GM23338 (cell line): ENCODE results near the gene ACBD3. TPM values are rescaled to one million over a fixed set of nuclear protein-coding genes. Genes with fewer than 3 reads are reported as not detected.

Experiments
- ATAC-seq: fragments of 200-7000 bp; cut with Tn5 transposase; 3 replicates; pipeline ENCODE4 v1.9.1; 2020
- DNase-seq: peaks from one replicate; pipeline ENCODE4 v3.0.0-alpha.2; 2015; ENCODE audit warnings: low spot score
- H2AFZ ChIP-seq: fragments of 200-600 bp; sonication (generic); 2 replicates; pipeline ENCODE4 v1.8.0; 2016; ENCODE audit warnings: antibody characterized with exemption, mild to moderate bottlenecking, moderate library complexity
- H3F3A ChIP-seq: fragments of 200-600 bp; sonication (generic); replicated peaks from 2 replicates; pipeline ENCODE4 v1.8.0; 2017; ENCODE audit warnings: antibody characterized with exemption, mixed run types, low read depth
- H3K27ac ChIP-seq: fragments of 200-600 bp; sonication (generic); 2 replicates; pipeline ENCODE4 v1.6.1; 2016; ENCODE audit warnings: low read depth
- H3K27me3 ChIP-seq: fragments of 200-600 bp; sonication (generic); 2 replicates; pipeline ENCODE4 v1.8.0; 2016; ENCODE audit warnings: mild to moderate bottlenecking, mixed run types, moderate library complexity; ENCODE audit not compliant: insufficient read depth
- H3K36me3 ChIP-seq: fragments of 200-600 bp; sonication (generic); 2 replicates; pipeline ENCODE4 v1.8.0; 2016; ENCODE audit warnings: mild to moderate bottlenecking; ENCODE audit not compliant: insufficient read depth
- H3K4me1 ChIP-seq: fragments of 200-600 bp; sonication (generic); 2 replicates; pipeline ENCODE4 v1.8.0; 2016; ENCODE audit warnings: mild to moderate bottlenecking, moderate library complexity; ENCODE audit not compliant: insufficient read depth
- H3K4me2 ChIP-seq: fragments of 200-600 bp; sonication (generic); 2 replicates; pipeline ENCODE4 v1.7.1; 2017; ENCODE audit warnings: mixed run types
- H3K4me3 ChIP-seq: fragments of 200-600 bp; sonication (generic); 2 replicates; pipeline ENCODE4 v1.6.1; 2016; ENCODE audit warnings: mixed run types
- H3K79me2 ChIP-seq: fragments of 200-600 bp; sonication (generic); replicated peaks from 2 replicates; pipeline ENCODE4 v1.8.0; 2017; ENCODE audit warnings: mild to moderate bottlenecking; ENCODE audit not compliant: insufficient read depth
- H3K9me2 ChIP-seq: fragments of 200-600 bp; sonication (generic); 2 replicates; pipeline ENCODE4 v1.8.0; 2017; ENCODE audit not compliant: insufficient read depth
- H4K20me1 ChIP-seq: fragments of 200-600 bp; sonication (generic); replicated peaks from 2 replicates; pipeline ENCODE4 v1.8.0; 2017; ENCODE audit warnings: mild to moderate bottlenecking; ENCODE audit not compliant: insufficient read depth
- H3K27ac Mint-ChIP-seq: 2 replicates; pipeline ENCODE4 v1.8.0; 2020; ENCODE audit warnings: inconsistent platforms, mild to moderate bottlenecking, moderate library complexity, mixed read lengths
- H3K27me3 Mint-ChIP-seq: 3 replicates; pipeline ENCODE4 v1.8.0; 2022; ENCODE audit warnings: low read depth, mild to moderate bottlenecking, moderate library complexity, mixed read lengths, inconsistent platforms; ENCODE audit not compliant: insufficient read depth, poor library complexity
- H3K36me3 Mint-ChIP-seq: 3 replicates; pipeline ENCODE4 v1.8.0; 2021; ENCODE audit warnings: low read depth, mild to moderate bottlenecking, inconsistent platforms, moderate library complexity, mixed read lengths
- H3K4me1 Mint-ChIP-seq: 3 replicates; pipeline ENCODE4 v1.8.0; 2020; ENCODE audit warnings: mild to moderate bottlenecking, inconsistent platforms, mixed read lengths
- H3K4me3 Mint-ChIP-seq: 3 replicates; pipeline ENCODE4 v1.8.0; 2021; ENCODE audit warnings: moderate library complexity, mild to moderate bottlenecking, inconsistent platforms, mixed read lengths
- H3K9me3 Mint-ChIP-seq: 3 replicates; pipeline ENCODE4 v1.8.0; 2020; ENCODE audit warnings: moderate library complexity, mild to moderate bottlenecking, inconsistent platforms, mixed read lengths
- ETS1 ChIP-seq: IDR thresholded peaks from 2 replicates; pipeline ENCODE4 v1.6.1; 2016; ENCODE audit warnings: antibody characterized with exemption
- EZH2 ChIP-seq: fragments of 200-600 bp; sonication (generic); IDR thresholded peaks from one replicate; pipeline ENCODE4 v1.8.0; 2017; ENCODE audit warnings: antibody characterized with exemption, mild to moderate bottlenecking, low read depth; ENCODE audit not compliant: unreplicated experiment
- EZH2phosphoT487 ChIP-seq: fragments of 200-600 bp; sonication (generic); IDR thresholded peaks from one replicate; pipeline ENCODE4 v1.8.1; 2018; ENCODE audit warnings: antibody characterized with exemption; ENCODE audit not compliant: unreplicated experiment
- JUNB ChIP-seq: IDR thresholded peaks from one replicate; pipeline ENCODE4 v1.6.1; 2016; ENCODE audit warnings: antibody characterized with exemption; ENCODE audit not compliant: unreplicated experiment
- STAT1 ChIP-seq: IDR thresholded peaks from one replicate; pipeline ENCODE4 v1.6.1; 2016; ENCODE audit warnings: antibody characterized with exemption; ENCODE audit not compliant: unreplicated experiment
- polyA plus RNA-seq: library from polyadenylated mRNA; unstranded; fragments of >200 nt; fragmentation: Nextera tagmentation; extraction: Ambion mirVana; gene quantifications from 2 replicates; pipeline ENCODE4 v1.2.1, GENCODE V29; 2016
- total RNA-seq: library from RNA; depleted of rRNA; stranded (reverse); fragments of >200 nt; shearing (Covaris generic); gene quantifications from 2 replicates; pipeline ENCODE4 v1.2.3, GENCODE V29; 2014
- TF ChIP-seq, protein P1 (sequence below): IDR thresholded peaks from one replicate; pipeline ENCODE4 v1.6.1; 2018; ENCODE audit warnings: antibody characterized with exemption; ENCODE audit not compliant: unreplicated experiment
- TF ChIP-seq, protein P2 (sequence below): fragments of 250-450 bp; sonication (Bioruptor Pico); IDR thresholded peaks from 2 replicates; pipeline ENCODE4 v1.5.0; 2020; ENCODE audit warnings: mild to moderate bottlenecking, moderate library complexity

ACBD3 gene
- total and polyA plus RNA-seq, 2 experiments from 2014 or later: 17.1 to 36.2 TPM

DNA sequence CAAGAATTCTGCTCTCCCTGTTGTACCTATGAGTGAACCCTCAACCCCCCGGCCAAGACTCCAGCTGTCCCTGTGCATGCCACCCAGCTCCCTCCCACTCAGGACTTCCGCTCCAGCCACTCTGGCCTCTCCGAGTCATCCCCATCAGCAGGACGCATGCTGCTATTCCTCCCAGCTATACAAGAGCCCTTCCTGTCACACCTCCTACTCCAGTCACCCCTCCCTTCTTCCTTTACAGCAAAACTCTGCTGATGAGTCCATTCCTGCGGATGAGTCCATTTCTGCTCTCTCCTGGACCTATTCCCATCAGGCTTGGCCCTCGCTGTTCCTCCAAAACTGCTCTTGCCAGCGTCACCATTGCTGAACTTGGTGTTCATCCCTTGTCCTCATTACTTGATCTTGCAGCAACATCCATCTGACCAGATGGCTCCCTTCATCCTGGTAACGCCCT is 81.8 kb downstream of the ACBD3 start:
- Histone ChIP-seq H3K9me2 (no peaks in the 10 kb centered on the region), H3K4me2 (no peak overlapping the region), H3F3A (peaks cover 16% of the 10 kb centered on the region), H3K27me3 (peaks cover 4% of the 10 kb centered on the region; the same call in 1 of the 2 replicates), H3K4me3 (no peak overlapping the region), H3K27ac (no peak overlapping the region), H3K79me2 (no peaks in the 10 kb centered on the region), H4K20me1 (no peaks in the 10 kb centered on the region), H3K4me1 (peaks cover 35% of the 10 kb centered on the region), H3K36me3 (no peaks in the 10 kb centered on the region), H2AFZ (peak overlapping the region; percentile 59; the same call in 1 of the 2 replicates)
- H3K27me3 Mint-ChIP-seq: peaks cover 17% of the 10 kb centered on the region
- no peak overlapping the region for H3K27ac Mint-ChIP-seq
- H3K4me3 Mint-ChIP-seq: no peak overlapping the region
- no peak for TF ChIP-seq ETS1
- no peak for ATAC-seq
- H3K4me1 Mint-ChIP-seq: peaks cover 42% of the 10 kb centered on the region
- no peaks in the 10 kb centered on the region; the same call in 2 of the 3 replicates for H3K36me3 Mint-ChIP-seq
- DNase-seq: no peak
- H3K9me3 Mint-ChIP-seq: no peaks in the 10 kb centered on the region; the same call in 2 of the 3 replicates

DNA sequence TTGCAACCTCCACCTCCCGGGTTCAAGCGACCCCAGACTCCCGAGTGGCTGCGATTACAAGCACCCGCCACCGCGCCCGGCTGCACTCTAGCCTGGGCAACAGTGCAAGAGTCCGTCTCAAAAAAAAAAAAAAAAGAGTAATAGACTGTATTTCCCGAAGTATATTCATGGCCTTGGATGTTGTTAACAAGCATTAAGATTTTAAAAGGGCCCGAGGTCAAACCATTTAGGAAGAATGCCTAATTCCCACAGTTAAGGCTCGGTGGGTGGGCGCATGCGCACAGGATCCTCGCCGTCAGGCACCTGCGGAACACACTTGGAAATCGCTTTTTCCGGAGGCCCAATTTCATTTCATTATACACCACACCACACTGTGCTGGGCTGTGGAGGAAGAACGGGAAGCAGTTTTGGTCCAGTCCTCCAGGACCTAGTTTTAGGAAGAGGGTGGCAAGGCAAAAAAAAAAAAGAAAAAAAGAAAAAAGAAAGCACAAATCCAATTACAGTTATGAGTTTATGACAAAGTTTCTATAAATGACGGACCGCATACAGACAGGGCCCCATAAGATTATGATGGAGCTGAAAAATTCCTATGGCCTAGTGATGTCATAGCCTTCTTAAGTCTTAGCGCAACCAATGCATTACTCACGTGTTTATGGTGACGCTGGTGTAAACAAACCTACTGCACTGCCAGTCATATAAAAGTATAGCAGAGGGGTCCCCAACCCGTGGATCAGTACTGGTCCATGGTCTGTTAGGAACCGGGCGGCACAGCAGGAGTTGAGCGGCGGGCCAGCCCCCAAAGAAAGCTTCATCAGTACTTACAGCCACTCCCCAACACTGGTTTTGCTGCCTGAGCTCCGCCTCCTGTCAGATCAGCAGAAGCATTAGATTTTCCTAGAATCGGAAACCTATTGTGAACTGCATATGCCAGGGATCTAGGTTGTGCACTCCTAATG is 85.8 kb downstream of the ACBD3 start:
- Mint-ChIP-seq H3K27ac (no peak overlapping the region), H3K4me1 (peaks cover 37% of the 10 kb centered on the region)
- no peak for TF ChIP-seq EZH2
- TF ChIP-seq, protein P1, sequence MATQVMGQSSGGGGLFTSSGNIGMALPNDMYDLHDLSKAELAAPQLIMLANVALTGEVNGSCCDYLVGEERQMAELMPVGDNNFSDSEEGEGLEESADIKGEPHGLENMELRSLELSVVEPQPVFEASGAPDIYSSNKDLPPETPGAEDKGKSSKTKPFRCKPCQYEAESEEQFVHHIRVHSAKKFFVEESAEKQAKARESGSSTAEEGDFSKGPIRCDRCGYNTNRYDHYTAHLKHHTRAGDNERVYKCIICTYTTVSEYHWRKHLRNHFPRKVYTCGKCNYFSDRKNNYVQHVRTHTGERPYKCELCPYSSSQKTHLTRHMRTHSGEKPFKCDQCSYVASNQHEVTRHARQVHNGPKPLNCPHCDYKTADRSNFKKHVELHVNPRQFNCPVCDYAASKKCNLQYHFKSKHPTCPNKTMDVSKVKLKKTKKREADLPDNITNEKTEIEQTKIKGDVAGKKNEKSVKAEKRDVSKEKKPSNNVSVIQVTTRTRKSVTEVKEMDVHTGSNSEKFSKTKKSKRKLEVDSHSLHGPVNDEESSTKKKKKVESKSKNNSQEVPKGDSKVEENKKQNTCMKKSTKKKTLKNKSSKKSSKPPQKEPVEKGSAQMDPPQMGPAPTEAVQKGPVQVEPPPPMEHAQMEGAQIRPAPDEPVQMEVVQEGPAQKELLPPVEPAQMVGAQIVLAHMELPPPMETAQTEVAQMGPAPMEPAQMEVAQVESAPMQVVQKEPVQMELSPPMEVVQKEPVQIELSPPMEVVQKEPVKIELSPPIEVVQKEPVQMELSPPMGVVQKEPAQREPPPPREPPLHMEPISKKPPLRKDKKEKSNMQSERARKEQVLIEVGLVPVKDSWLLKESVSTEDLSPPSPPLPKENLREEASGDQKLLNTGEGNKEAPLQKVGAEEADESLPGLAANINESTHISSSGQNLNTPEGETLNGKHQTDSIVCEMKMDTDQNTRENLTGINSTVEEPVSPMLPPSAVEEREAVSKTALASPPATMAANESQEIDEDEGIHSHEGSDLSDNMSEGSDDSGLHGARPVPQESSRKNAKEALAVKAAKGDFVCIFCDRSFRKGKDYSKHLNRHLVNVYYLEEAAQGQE: no peak
- TF ChIP-seq ETS1: no peak
- no peak for TF ChIP-seq STAT1
- TF ChIP-seq, protein P2, sequence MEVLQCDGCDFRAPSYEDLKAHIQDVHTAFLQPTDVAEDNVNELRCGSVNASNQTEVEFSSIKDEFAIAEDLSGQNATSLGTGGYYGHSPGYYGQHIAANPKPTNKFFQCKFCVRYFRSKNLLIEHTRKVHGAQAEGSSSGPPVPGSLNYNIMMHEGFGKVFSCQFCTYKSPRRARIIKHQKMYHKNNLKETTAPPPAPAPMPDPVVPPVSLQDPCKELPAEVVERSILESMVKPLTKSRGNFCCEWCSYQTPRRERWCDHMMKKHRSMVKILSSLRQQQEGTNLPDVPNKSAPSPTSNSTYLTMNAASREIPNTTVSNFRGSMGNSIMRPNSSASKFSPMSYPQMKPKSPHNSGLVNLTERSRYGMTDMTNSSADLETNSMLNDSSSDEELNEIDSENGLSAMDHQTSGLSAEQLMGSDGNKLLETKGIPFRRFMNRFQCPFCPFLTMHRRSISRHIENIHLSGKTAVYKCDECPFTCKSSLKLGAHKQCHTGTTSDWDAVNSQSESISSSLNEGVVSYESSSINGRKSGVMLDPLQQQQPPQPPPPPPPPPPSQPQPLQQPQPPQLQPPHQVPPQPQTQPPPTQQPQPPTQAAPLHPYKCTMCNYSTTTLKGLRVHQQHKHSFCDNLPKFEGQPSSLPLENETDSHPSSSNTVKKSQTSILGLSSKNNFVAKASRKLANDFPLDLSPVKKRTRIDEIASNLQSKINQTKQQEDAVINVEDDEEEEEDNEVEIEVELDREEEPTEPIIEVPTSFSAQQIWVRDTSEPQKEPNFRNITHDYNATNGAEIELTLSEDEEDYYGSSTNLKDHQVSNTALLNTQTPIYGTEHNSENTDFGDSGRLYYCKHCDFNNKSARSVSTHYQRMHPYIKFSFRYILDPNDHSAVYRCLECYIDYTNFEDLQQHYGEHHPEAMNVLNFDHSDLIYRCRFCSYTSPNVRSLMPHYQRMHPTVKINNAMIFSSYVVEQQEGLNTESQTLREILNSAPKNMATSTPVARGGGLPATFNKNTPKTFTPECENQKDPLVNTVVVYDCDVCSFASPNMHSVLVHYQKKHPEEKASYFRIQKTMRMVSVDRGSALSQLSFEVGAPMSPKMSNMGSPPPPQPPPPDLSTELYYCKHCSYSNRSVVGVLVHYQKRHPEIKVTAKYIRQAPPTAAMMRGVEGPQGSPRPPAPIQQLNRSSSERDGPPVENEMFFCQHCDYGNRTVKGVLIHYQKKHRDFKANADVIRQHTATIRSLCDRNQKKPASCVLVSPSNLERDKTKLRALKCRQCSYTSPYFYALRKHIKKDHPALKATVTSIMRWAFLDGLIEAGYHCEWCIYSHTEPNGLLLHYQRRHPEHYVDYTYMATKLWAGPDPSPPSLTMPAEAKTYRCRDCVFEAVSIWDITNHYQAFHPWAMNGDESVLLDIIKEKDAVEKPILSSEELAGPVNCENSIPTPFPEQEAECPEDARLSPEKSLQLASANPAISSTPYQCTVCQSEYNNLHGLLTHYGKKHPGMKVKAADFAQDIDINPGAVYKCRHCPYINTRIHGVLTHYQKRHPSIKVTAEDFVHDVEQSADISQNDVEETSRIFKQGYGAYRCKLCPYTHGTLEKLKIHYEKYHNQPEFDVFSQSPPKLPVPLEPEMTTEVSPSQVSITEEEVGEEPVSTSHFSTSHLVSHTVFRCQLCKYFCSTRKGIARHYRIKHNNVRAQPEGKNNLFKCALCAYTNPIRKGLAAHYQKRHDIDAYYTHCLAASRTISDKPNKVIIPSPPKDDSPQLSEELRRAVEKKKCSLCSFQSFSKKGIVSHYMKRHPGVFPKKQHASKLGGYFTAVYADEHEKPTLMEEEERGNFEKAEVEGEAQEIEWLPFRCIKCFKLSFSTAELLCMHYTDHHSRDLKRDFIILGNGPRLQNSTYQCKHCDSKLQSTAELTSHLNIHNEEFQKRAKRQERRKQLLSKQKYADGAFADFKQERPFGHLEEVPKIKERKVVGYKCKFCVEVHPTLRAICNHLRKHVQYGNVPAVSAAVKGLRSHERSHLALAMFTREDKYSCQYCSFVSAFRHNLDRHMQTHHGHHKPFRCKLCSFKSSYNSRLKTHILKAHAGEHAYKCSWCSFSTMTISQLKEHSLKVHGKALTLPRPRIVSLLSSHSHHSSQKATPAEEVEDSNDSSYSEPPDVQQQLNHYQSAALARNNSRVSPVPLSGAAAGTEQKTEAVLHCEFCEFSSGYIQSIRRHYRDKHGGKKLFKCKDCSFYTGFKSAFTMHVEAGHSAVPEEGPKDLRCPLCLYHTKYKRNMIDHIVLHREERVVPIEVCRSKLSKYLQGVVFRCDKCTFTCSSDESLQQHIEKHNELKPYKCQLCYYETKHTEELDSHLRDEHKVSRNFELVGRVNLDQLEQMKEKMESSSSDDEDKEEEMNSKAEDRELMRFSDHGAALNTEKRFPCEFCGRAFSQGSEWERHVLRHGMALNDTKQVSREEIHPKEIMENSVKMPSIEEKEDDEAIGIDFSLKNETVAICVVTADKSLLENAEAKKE (CRISPR knock-in tag): no peak
- TF ChIP-seq JUNB: no peak
- TF ChIP-seq EZH2phosphoT487: no peak

More for the DNA sequence above, 85.8 kb downstream of the ACBD3 start:
- H3K27me3 Mint-ChIP-seq: peaks cover 12% of the 10 kb centered on the region
- H3K36me3 Mint-ChIP-seq: no peaks in the 10 kb centered on the region
- peaks cover 9% of the 10 kb centered on the region; the same call in 1 of the 2 replicates for H3K27me3 ChIP-seq
- no peaks in the 10 kb centered on the region for H3K79me2 ChIP-seq
- H3F3A ChIP-seq: no peaks in the 10 kb centered on the region
- no peak overlapping the region for H3K27ac ChIP-seq
- no peaks in the 10 kb centered on the region for H4K20me1 ChIP-seq
- ATAC-seq (peak; percentile 54), DNase-seq (peak; percentile 73)
- H3K9me2 ChIP-seq: no peaks in the 10 kb centered on the region
- H3K4me2 ChIP-seq: peak overlapping the region; percentile 85
- peak overlapping the region; percentile 59 for H3K4me3 ChIP-seq
- no peaks in the 10 kb centered on the region for H3K9me3 Mint-ChIP-seq
- no peaks in the 10 kb centered on the region for H3K36me3 ChIP-seq
- no peak overlapping the region for H2AFZ ChIP-seq
- peaks cover 25% of the 10 kb centered on the region for H3K4me1 ChIP-seq
- H3K4me3 Mint-ChIP-seq: peak overlapping the region; percentile 71
